ENCODE results near the gene FOXC2. TPM values are rescaled to one million over a fixed set of nuclear protein-coding genes. Genes with fewer than 3 reads are reported as not detected.

Gene FOXC2
- polyA plus RNA-seq, 1 donor (not counting 4 experiments of a cell fraction or from before 2014, with no cell fraction given), result not detected

- Histone ChIP-seq H3K9me3 (ENCODE audit: control insufficient read depth, low read depth, low read length) (no peaks in the 10 kb centered on the region), H4K20me1 (ENCODE audit: control insufficient read depth, extremely low read depth, insufficient read depth, low read length) (no peaks in the 10 kb centered on the region), H3K36me3 (ENCODE audit: control insufficient read depth in 2 of 2, extremely low read depth in 1 of 2, insufficient read depth in 2 of 2, low read length in 2 of 2) (no peaks in the 10 kb centered on the region), H3K9ac (ENCODE audit: control insufficient read depth, extremely low read depth, insufficient read depth, low read length) (no peak overlapping the region), H3K79me2 (ENCODE audit: control insufficient read depth, insufficient read depth, low read length) (no peaks in the 10 kb centered on the region), H2AFZ (ENCODE audit: control insufficient read depth, low read length) (no peak overlapping the region), H3K27ac (ENCODE audit: control insufficient read depth, insufficient read depth, low read length) (no peak overlapping the region), H3K27me3 (ENCODE audit: control insufficient read depth, extremely low read depth, insufficient read depth, low read length) (peaks cover 43% of the 10 kb centered on the region), H3K9me1 (ENCODE audit: control insufficient read depth, extremely low read depth, insufficient read depth, low read length) (no peaks in the 10 kb centered on the region), H3K4me2 (ENCODE audit: control insufficient read depth, extremely low read depth, insufficient read depth, low read depth, low read length) (no peak overlapping the region), H3K4me3 (ENCODE audit: control insufficient read depth in 2 of 3, extremely low read depth in 1 of 3, insufficient read depth in 2 of 3, low read depth in 1 of 3, low read length in 3 of 3) (no peak overlapping the region), H3K4me1 (ENCODE audit: control insufficient read depth, extremely low read depth, insufficient read depth, low read length) (no peaks in the 10 kb centered on the region)
- FAIRE-seq (no peak), DNase-seq (ENCODE audit: low read depth, low spot score) (no peak)
- TF ChIP-seq, protein P1, sequence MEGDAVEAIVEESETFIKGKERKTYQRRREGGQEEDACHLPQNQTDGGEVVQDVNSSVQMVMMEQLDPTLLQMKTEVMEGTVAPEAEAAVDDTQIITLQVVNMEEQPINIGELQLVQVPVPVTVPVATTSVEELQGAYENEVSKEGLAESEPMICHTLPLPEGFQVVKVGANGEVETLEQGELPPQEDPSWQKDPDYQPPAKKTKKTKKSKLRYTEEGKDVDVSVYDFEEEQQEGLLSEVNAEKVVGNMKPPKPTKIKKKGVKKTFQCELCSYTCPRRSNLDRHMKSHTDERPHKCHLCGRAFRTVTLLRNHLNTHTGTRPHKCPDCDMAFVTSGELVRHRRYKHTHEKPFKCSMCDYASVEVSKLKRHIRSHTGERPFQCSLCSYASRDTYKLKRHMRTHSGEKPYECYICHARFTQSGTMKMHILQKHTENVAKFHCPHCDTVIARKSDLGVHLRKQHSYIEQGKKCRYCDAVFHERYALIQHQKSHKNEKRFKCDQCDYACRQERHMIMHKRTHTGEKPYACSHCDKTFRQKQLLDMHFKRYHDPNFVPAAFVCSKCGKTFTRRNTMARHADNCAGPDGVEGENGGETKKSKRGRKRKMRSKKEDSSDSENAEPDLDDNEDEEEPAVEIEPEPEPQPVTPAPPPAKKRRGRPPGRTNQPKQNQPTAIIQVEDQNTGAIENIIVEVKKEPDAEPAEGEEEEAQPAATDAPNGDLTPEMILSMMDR (optimal IDR thresholded peaks at IDR 0.05 in 1 of 3, IDR thresholded peaks at IDR 0.05 in 1 of 3, conservative IDR thresholded peaks at IDR 0.05 in 1 of 3; ENCODE audit: extremely low read depth in 1 of 3, insufficient read depth in 2 of 3, low read length in 3 of 3), result no peak
- TF ChIP-seq EZH2 (IDR thresholded peaks at IDR 0.05; ENCODE audit: low read length), result no peak
- dilution Hi-C loops (cut with MboI; ENCODE audit: extremely low pct_ligation_motif_present, low sequenced_read_pairs), result no loop called here
Observed at GRCh38 chr16:86521236-86522197, 45.1 kb upstream of the FOXC2 start.

DNA sequence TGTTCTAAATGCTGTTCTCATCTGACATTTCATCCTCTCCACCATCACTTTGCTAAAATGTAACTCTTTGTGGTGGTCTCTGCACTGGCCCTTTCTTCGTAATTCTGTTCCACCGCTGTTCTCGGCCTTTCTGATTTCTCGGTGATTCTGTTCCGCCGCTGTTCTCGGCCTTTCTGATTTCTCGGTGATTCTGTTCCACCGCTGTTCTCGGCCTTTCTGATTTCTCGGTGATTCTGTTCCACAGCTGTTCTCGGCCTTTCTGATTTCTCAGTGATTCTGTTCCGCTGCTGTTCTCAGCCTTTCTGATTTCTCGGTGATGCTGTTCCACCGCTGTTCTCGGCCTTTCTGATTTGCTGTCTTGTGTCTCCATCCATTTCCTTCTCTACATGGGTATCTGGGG is 44.0 kb upstream of the FOXC2 start:
- DNase-seq (ENCODE audit: low read depth, low spot score) (no peak), FAIRE-seq (no peak)
- H3K9ac ChIP-seq (ENCODE audit: control insufficient read depth, extremely low read depth, insufficient read depth, low read length), result no peak overlapping the region
- H3K9me3 ChIP-seq (ENCODE audit: control insufficient read depth, low read depth, low read length), result no peaks in the 10 kb centered on the region
- H3K27me3 ChIP-seq (ENCODE audit: control insufficient read depth, extremely low read depth, insufficient read depth, low read length), result peaks cover 32% of the 10 kb centered on the region
- no peaks in the 10 kb centered on the region for H3K79me2 ChIP-seq (ENCODE audit: control insufficient read depth, insufficient read depth, low read length)
- H4K20me1 ChIP-seq (ENCODE audit: control insufficient read depth, extremely low read depth, insufficient read depth, low read length), result no peaks in the 10 kb centered on the region
- no peaks in the 10 kb centered on the region for H3K36me3 ChIP-seq (ENCODE audit: control insufficient read depth in 2 of 2, extremely low read depth in 1 of 2, insufficient read depth in 2 of 2, low read length in 2 of 2)
- no peak overlapping the region for H3K27ac ChIP-seq (ENCODE audit: control insufficient read depth, insufficient read depth, low read length)
- no peak overlapping the region for H3K4me2 ChIP-seq (ENCODE audit: control insufficient read depth, extremely low read depth, insufficient read depth, low read depth, low read length)
- H3K4me3 ChIP-seq (ENCODE audit: control insufficient read depth in 2 of 3, extremely low read depth in 1 of 3, insufficient read depth in 2 of 3, low read depth in 1 of 3, low read length in 3 of 3), result no peak overlapping the region
- no peaks in the 10 kb centered on the region for H3K4me1 ChIP-seq (ENCODE audit: control insufficient read depth, extremely low read depth, insufficient read depth, low read length)
- dilution Hi-C loops (cut with MboI; ENCODE audit: extremely low pct_ligation_motif_present, low sequenced_read_pairs), result no loop called here
- TF ChIP-seq, protein P1 (optimal IDR thresholded peaks at IDR 0.05 in 1 of 3, IDR thresholded peaks at IDR 0.05 in 1 of 3, conservative IDR thresholded peaks at IDR 0.05 in 1 of 3; ENCODE audit: extremely low read depth in 1 of 3, insufficient read depth in 2 of 3, low read length in 3 of 3), result no peak
- no peak for TF ChIP-seq EZH2 (IDR thresholded peaks at IDR 0.05; ENCODE audit: low read length)
- no peak overlapping the region for H2AFZ ChIP-seq (ENCODE audit: control insufficient read depth, low read length)
- H3K9me1 ChIP-seq (ENCODE audit: control insufficient read depth, extremely low read depth, insufficient read depth, low read length), result no peaks in the 10 kb centered on the region
